Mononuclear cell (primary cell): ENCODE measurements around the gene PHF20. TPM values are rescaled to one million over a fixed set of nuclear protein-coding genes. Genes with fewer than 3 reads are reported as not detected.
"Not testable (repeated sequence)": the region's sequence is repeated elsewhere in the genome, so short reads cannot be mapped to it uniquely, and the experiment has no call there.

Experiments used
- H3K27me3 ChIP-seq: 2 replicates; pipeline ENCODE4 v1.6.0; 2011; ENCODE audit warnings: low read length, control low read depth; ENCODE audit not compliant: insufficient read depth
- H3K4me1 ChIP-seq: 2 replicates; pipeline ENCODE4 v1.5.1; 2011; ENCODE audit warnings: mild to moderate bottlenecking, low read length, control low read depth; ENCODE audit not compliant: insufficient read depth
- H3K4me3 ChIP-seq: 2 replicates; pipeline ENCODE4 v1.5.1; 2011; ENCODE audit warnings: mild to moderate bottlenecking, low read length, moderate library complexity
- H3K9me3 ChIP-seq: 2 replicates; pipeline ENCODE4 v1.5.1; 2011; ENCODE audit warnings: low read depth, mild to moderate bottlenecking, control low read depth, low read length
- total RNA-seq: library from RNA; depleted of rRNA; stranded (reverse); fragments of >200 nt; gene quantifications from one replicate; pipeline ENCODE4 v1.2.3, GENCODE V29; 2012

The PHF20 gene
- total RNA-seq, 1 donor, result 103 TPM

GRCh38 chr20:35991142-35991771 lies 219.4 kb downstream of the PHF20 start:
- Histone ChIP-seq H3K4me3 (no peak overlapping the region), H3K4me1 (peaks cover 5% of the 10 kb centered on the region), H3K9me3 (no peaks in the 10 kb centered on the region), H3K27me3 (peaks cover 2% of the 10 kb centered on the region)

GRCh38 chr20:35992713-35993335 lies 221.0 kb downstream of the PHF20 start:
- Histone ChIP-seq H3K4me3 (no peak overlapping the region), H3K4me1 (peaks cover 5% of the 10 kb centered on the region), H3K27me3 (peaks cover 2% of the 10 kb centered on the region), H3K9me3 (no peaks in the 10 kb centered on the region)

DNA sequence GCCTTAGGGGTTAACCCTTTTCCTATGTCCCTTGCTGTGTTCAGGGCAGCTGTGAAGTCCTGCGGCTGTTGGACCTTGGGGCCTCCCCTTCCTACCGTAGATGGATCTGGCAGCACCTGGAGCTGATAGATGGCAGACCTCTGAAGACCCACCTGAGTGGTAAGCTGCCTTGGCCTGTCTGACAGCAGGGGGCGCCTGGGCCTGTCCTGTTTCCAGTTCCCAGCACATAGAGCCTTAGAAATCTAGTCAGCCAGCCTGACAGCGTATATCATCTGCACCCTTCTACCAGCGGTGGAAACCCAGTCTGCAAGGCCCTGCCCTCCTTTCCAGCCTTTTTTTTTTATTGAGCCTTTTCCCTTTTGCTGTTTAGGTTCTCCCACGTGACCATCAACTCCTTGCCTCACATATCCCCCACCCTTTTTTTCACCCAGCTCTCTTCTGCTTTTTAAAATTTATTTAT lies 223.2 kb downstream of the PHF20 start:
- Histone ChIP-seq H3K27me3 (peaks cover 2% of the 10 kb centered on the region), H3K4me1 (peaks cover 5% of the 10 kb centered on the region), H3K9me3 (no peaks in the 10 kb centered on the region), H3K4me3 (no peak overlapping the region)

GRCh38 chr20:35996492-35996891 lies 224.7 kb downstream of the PHF20 start:
- H3K9me3 ChIP-seq, H3K4me1 ChIP-seq, H3K4me3 ChIP-seq, H3K27me3 ChIP-seq: not testable (repeated sequence)

Other genes with a start within 250 kb of the PHF20 start
- gene C20orf173, start 242.4 kb upstream of the PHF20 start, total RNA-seq, result not detected
- 217 TPM for gene ERGIC3, start 229.9 kb upstream of the PHF20 start, total RNA-seq
- 5.9 TPM for gene SPAG4, start 156.2 kb upstream of the PHF20 start, total RNA-seq
- gene CPNE1, start 107.1 kb upstream of the PHF20 start, total RNA-seq, result 74.5 TPM
- gene RBM12, start 107.1 kb upstream of the PHF20 start, total RNA-seq, result 55.7 TPM
- gene NFS1, start 72.7 kb upstream of the PHF20 start, total RNA-seq, result 7.1 TPM
- gene ROMO1, start 72.6 kb upstream of the PHF20 start, total RNA-seq, result 26.1 TPM
- gene RBM39, start 29.8 kb upstream of the PHF20 start, total RNA-seq, result 1,157 TPM
- gene SCAND1, start 182.5 kb downstream of the PHF20 start, total RNA-seq, result 63.9 TPM
- 11.3 TPM for gene CNBD2, start 196.6 kb downstream of the PHF20 start, total RNA-seq